NCI-H1105 treated with DMSO at 0.1 percent for 48 hours (cell line): Measurements from ENCODE around the gene FAHD1.
A peak's percentile ranks its signal among the peaks of the same experiment; 100 is the strongest.
"Not testable (repeated sequence)": the region's sequence is repeated elsewhere in the genome, so short reads cannot be mapped to it uniquely, and the experiment has no call there.

Experiments
- DNase-seq: peaks from one replicate; lab custom pipeline; 2025; lab: John Stamatoyannopoulos, UW

Gene FAHD1

DNA sequence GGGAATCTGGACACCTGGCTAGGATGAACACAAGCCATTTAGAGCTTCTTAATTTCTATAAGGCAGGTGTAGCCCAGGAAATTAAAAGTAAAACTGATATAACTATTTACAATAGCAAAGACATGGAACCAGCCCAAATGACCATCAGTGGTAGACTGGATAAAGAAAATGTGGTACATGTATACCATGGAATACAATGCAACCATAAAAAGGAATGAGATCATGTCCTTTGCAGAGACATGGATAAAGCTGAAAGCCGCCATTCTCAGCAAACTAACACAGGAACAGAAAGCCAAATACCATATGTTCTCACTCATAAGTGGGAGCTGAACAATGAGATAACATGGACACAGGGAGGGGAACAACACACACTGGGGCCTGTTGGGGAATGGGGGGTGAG lies 19.4 kb downstream of the FAHD1 start:
- DNase-seq, result no peak

DNA sequence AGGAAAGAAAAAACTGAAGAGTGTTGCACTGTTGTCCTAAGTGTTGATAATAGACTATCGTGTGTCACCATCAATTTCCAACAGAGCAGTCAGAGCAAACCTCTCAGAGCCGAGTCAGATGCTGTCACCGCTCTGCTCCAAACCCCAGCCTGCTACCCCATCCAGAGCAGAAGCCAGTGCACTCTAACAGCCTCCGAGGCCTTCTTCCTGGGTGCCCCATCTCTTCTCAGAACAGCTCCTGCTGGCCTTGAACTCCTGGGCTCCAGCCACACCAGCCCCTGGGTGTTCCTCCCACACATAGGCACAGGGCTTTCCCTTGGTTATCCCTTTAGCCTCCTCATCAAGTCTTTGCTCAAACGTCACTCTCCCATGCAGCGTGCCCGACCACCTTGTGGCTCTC lies 24.0 kb downstream of the FAHD1 start:
- no peak for DNase-seq

DNA sequence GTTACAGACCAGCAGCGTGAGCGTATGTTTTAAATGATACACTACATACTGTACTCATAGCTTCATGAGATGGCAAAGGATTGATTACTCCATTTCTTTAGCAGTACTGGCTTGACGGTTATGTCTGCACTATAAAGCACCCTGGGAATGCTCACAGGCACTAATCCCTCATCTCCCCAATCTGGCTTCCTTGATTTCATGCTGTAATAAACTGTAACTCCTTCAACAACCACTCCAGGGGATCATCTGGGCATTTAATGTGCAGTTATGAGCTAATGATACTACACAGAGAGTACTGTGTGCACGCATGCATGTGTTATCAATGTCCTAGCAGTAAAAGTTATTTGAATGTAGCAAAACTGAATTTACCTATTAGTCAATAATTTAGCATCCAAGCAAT lies 24.8 kb downstream of the FAHD1 start:
- DNase-seq, result no peak

DNA sequence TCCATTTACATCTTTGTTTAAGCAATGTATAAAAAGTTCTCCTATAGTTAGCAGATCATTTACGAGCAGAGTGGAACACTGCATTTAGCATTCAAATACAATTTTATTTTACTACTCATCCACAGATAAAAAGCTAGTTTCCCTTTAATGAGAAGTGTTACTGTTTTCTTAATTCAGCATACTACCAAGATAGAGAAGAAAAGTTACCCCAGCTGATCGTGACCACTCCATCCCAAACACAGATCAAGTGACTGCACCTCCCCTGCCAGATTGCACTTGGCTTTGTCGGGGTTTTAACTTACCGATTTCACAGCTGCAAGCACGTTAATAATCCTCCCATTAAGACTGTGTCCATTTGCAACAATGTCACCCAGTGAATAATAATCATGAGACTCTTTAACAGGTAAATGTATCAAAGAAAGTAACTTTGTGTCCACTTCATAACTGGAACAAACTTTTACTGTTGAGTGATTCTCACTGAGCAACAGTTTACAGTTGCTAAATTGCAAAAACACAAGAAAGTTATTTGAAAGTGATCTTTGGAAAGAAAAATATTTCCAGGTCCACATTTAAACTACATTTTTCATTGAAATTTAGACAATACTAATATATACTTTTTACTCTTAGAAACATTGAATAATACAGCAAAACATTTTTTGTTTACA lies 30.6 kb downstream of the FAHD1 start:
- no peak for DNase-seq

DNA sequence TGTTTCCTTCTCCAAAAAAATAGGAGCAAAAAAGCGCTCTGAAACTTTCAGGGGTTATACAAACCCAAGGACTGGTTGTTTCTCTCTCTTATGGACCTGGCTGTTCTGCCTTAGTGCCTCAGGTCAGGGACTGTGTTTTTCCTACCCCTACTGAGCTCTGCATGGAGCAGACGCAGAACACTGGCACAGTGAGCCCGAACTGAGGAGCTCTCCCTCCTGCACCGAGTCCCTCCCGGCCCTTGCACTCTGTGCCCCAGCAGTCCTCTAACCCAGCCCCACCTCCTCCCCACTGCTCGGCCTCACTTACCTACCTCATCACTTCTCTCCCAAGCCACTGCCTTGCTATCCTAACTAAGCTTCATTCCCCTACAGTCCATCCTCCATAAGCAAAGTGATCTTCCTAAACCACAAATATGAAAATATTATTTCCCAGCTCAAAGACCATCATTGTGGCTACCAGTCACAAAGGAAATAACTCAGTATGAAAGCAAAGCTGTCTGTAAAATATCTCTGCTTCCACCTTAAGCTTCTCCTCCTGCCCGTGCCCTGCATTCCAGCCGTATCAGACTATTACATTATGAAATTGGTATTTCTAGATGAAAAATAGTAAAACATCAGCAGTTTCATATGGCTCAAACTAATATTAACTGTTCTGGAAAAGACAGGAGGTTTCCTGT lies 31.3 kb downstream of the FAHD1 start:
- no peak for DNase-seq

DNA sequence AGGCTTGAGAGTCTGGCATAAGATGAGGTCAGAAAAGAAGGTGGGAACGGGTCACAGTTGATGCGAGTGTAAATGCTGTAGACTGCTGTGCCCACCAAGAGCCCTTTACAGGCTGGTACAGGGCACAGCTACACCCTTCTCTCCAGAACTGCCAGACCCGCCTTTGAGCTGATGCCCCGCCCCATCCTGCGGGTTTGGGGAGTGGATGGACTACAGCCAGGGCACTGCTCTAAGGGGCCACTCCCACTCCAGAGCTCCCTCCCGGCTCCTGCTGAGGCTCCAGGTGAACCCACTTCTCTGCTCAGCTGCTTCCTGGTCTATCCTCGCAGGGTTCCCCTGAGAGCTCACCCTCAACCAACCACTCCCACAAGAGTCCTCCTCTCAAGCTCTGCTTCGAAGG lies 32.6 kb downstream of the FAHD1 start:
- DNase-seq, result no peak

DNA sequence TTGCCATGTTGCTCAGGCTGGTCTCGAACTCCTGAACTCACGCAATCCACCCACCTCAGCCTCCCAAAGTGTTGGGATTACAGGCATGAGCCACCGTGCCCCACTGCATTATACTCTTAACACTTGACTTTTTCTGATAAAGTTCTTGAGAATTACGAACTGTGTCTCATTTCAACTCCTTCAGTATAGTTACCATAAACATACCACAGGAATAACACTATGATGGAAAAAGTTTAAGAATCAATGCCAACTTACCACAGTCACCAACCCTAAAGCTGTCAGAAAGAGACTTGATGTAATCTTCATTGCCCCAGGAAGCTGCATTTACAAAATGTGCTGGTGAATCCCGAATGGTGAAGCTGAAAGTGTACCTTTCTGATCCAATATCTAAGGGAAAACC lies 34.7 kb downstream of the FAHD1 start:
- DNase-seq, result no peak

DNA sequence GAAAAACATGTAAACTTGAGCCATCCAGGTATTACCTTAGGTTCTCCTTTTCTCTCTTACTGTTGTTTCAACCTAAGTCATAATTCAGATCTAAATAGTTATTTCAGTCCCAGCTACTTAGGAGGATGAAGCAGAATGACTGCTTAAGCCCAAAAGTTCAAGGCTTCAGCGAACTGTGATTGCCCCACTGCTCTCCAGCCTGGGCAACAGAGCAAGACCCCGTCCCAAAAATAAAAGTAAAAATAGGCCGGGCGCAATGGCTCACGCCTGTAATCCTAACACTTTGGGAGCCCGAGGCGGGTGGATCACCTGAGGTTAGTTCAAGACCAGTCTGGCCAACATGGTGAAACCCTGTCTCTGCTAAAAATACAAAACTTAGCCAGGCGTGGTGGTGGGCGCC lies 35.4 kb downstream of the FAHD1 start:
- DNase-seq, result no peak

DNA sequence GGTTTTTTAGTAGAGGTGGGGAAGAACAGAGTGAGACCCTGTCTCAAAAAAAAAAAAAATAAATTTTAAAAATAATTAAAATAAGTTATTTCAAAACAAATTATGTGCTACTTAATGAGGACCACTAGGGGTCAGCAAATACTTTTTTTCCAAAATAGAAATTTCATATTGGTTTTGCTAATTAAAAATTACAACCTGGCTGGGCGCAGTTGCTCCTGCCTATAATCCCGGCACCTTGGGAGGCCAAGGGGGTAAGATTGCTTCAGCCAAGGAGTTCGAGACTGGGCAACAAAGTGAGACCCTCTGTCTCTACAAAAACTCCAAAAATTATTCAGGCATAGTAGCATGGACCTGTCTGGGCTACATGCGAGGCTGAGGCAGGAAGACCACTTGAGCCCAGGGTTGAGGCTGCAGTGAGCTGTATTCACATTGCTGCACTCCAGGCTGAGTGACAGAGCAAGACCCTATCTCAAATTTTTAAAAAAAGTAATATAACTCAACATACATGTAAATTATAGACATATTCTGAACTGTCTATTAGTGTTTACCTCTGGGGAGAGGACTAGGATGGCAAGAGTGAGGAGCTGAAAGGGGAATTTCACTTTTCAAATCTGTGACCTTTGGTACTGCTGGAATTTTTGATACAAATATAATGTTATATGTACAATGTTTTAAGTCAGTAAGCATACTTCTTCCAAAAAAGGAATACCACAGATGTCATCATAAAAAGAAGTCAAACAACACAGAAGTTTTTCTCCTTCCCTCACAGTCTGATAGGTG lies 36.9 kb downstream of the FAHD1 start:
- DNase-seq, result peak; percentile 17

DNA sequence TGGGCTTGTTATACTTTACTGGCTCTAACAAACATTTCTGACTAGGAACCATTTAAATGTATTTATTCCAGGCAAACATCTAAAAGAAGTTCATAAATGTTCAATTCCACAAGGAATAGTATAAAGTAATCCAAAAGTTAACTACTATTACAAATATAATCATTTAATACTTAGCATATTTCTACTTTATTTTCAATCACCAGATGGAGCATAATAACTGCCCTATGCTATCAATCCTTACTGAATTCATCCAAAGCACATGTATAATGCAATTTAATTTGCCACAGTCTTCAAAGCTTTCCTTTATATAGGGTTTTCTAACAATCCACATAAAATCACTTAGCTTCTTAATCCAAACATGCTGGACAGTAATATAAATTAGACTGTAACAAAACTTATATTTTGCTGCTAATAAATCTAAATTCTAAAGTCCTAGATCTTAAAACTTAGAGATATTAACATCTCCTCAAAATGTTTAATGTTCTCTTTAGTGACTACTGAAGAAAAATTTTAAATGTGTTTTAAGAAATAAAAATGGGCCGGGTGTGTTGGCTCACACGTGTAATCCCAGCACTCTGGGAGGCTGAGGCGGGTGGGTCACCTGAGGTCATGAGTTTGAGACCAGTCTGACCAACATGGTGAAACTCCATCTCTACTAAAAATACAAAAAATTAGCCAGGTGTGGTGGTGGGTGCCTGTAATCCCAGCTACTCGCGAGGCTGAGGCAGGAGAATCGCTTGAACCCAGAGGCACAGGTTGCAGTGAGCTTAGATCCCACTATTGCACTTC lies 39.1 kb downstream of the FAHD1 start:
- no peak for DNase-seq

DNA sequence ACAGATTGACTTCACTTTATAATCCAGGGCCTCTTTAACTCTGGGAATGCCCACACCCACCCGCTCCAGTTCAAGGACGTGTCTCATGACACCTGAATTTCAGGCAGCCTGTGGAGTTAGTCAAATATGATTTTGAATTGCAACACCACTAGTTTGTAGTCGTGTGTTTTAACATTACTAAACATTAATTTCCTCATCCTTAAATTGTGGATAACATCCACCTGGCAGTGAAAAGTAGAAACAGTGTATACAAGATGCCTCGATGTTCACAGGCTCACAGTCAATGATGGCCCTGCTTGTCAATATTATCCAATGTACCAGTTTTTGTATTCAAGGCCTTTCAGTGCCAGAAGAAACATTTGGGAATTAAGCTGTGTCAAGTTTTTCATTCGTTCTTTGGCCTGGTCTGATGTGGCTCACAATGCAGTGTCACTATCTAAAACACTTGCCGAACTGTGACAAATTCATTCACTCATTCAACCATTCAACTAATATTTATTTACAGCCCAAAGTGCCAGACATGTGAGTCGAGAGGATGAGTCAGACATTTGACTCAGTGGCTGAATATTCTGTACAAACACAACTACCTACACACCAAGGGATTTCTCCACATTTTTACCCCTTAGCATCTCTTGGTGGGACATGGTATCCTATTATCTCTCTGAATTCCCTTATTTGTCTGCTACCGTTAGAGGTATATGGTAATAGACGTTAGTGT lies 43.5 kb downstream of the FAHD1 start:
- no peak for DNase-seq

DNA sequence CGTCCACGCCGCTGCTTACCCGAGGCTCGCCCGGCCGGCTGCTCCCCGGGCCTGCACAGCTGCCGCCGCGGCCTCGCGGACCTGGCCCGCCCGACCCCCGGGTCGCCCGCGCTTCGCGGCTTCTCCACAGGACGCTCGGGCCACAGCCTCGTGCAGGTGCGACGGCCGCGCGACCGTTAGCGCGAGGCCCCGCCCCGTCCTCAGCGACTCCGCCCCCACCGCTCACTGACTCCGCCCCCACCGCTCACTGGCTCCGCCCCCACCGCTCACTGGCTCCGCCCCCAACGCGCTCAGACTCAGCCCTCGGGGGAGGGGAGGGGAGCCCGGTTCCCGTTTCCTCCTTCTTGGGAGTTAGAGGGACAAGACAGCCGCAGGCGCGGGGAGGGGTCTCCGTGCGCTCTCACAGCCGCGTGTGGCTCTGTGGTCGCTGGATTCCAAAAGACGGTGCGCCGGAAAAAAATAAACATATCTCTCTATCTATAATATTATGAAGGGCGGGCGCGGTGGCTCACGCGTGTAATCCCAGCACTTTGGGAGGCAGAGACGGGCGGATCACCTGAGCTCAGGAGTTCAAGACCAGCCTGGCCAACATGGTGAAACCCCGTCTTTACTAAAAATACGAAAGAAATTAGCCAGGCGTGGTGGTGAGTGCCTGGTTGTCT lies 45.1 kb downstream of the FAHD1 start, which contains the start of gene MEIOB:
Gene MEIOB (minus strand): TSS at position 191 of the 662 bp plus-strand sequence. CDS start 3,989 bp downstream, outside the sequence.
- DNase-seq, result no peak

DNA sequence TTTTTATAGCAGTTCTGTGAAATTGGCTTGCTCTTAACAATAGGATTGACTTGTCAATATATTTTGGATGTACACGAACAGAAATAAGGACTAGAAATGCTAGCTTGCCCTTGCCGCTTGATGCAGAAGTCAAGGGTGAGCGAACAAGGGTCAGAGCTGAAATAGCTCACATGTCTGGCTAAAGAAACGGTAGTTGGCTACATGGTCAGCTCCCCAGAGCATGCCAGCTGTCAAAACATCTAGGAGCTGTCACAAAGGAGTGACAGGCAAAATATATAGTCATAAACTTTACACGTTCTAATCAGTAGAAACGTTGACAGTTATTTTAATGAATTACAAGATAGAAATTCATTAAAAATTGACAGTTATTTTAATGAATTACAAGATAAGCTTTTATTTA lies 47.8 kb downstream of the FAHD1 start:
- no peak for DNase-seq

DNA sequence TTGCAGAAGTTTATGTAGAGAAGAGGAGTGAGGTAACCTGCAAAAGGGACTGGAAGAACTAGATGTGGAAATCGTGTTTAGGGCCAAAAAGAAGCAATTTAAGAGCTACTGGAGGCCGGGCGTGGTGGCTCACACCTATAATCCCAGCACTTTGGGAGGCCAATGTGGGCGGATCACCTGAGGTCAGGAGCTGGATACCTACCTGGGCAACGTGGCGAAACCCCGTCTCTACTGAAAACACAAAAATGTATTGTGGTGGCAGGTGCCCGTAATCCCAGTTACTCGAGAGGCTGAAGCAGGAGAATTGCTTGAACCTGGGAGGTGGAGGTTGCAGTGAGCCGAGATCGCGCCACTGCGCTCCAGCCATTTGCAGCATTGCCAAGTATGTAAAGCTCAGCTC lies 49.1 kb downstream of the FAHD1 start:
- not testable (repeated sequence) for DNase-seq

DNA sequence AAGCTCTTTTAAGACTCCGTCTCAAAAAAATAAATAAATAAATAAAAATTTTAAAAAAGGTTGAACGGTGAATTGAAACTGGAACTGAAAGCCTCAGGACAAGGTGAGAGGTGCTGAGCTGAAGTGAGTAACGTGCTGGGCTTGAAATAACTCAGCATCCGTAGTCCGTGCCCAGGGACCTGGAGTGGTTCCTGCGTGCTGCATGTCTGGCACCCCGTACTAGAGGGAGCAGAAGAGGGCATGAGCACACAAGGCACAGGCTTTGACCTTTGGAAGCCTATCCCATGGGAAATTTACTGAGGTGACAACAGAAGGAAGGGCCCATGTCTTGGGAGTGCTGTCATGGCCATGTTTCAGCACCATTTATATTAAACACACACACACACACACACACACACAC lies 49.5 kb downstream of the FAHD1 start:
- no peak for DNase-seq

DNA sequence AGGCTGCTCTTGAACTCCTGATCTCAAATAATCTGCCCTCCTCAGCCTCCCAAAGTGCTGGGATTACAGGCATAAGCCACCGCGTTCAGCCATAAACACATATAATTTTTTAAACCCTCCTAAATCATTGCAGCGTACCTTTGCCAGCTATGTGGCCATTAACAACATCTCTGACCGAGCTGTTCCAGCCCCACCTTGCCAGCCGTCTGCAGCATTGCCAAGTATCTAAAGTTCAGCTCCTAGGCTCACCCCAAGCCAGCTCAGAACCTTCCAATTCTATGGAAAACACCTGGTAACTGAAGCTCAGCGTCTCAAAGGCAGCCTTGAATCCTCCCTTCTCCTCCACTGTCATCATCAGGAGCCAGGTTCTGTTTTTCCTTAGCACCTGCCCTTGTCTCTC lies 50.1 kb downstream of the FAHD1 start:
- DNase-seq, result no peak

DNA sequence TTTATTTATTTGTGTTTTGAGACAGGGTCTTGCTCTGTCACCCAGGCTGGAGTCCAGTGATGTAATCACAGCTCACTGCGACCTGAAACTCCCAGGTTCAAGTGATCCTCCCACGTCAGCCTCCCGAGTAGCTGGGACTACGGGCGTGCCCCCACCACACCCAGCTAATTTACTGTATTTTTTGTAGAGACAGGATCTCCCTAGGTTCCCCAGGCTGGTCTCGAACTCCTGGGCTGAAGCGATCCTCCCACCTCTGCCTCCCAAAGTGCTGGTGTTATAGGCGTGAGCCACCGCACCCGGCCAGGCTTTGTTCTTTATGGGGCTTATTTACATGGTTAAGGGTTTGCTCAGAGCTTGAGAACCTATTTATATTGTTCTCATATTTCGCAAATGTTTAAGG lies 50.8 kb downstream of the FAHD1 start:
- DNase-seq, result no peak

DNA sequence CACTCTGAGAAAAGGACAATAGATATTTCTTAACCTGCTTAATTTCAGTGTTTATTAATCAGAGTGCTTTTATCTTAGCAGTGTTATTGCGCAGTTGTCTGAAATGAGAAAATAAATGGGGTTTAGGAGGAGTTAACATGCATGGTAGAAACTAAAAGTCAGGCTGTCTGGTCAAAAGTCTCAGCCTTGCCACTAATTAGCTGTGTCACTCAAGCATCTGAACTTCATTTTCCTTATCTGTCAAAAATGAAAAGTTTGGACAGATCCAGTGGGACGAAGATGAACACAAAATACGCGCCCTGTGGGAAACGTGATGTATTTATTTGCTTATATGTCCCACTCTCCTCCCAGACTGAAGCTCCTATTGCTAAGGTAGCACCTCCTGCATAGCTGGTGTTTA lies 51.2 kb downstream of the FAHD1 start:
- no peak for DNase-seq
